WTC11 (cell line): Measurements from ENCODE around the gene B4GALT6. TPM values are rescaled to one million over a fixed set of nuclear protein-coding genes. Genes with fewer than 3 reads are reported as not detected.

Experiments used
- ATAC-seq: fragments of 200-7000 bp; cut with Tn5 transposase; 2 replicates; pipeline ENCODE4 v1.10.0; 2021; ENCODE audit warnings: mild to moderate bottlenecking, moderate library complexity
- CTCF ChIA-PET: fragments of 300-600 bp; sonication (Branson Sonifier 250); formaldehyde crosslinking; loops from one replicate; lab custom pipeline; 2021; ENCODE audit warnings: antibody characterized with exemption; lab: Charles Lee
- POLR2A ChIA-PET: fragments of 350-600 bp; sonication (Branson Sonifier 250); formaldehyde crosslinking; loops from one replicate; lab custom pipeline; 2021; ENCODE audit warnings: antibody characterized with exemption; lab: Charles Lee
- DNase-seq: peaks from one replicate; pipeline ENCODE4 v3.0.0; 2021; ENCODE audit warnings: low spot score
- H3K27ac Mint-ChIP-seq: 2 replicates; pipeline ENCODE4 v1.8.0; 2021; ENCODE audit warnings: mixed read lengths
- H3K27me3 Mint-ChIP-seq: 2 replicates; pipeline ENCODE4 v1.8.0; 2021; ENCODE audit warnings: low read depth, mild to moderate bottlenecking, moderate library complexity, mixed read lengths
- H3K36me3 Mint-ChIP-seq: 2 replicates; pipeline ENCODE4 v1.8.0; 2021; ENCODE audit warnings: mixed read lengths
- H3K4me1 Mint-ChIP-seq: 2 replicates; pipeline ENCODE4 v1.8.0; 2022; ENCODE audit warnings: mixed read lengths
- H3K4me3 Mint-ChIP-seq: 2 replicates; pipeline ENCODE4 v1.8.0; 2021; ENCODE audit warnings: mild to moderate bottlenecking, moderate library complexity, mixed read lengths
- H3K9me3 Mint-ChIP-seq: 2 replicates; pipeline ENCODE4 v1.8.0; 2021; ENCODE audit warnings: mixed read lengths
- ATF6 ChIP-seq: sonication (generic); formaldehyde crosslinking; IDR thresholded peaks from 2 replicates; pipeline ENCODE4 v1.8.1; 2023; ENCODE audit warnings: mild to moderate bottlenecking, missing genetic modification reagents
- FOXJ3 ChIP-seq: sonication (generic); formaldehyde crosslinking; IDR thresholded peaks from 2 replicates; pipeline ENCODE4 v1.9.0; 2021; ENCODE audit warnings: missing genetic modification reagents, mild to moderate bottlenecking, borderline replicate concordance
- JAZF1 ChIP-seq: fragments of 250-450 bp; sonication (Bioruptor Pico); IDR thresholded peaks from 2 replicates; pipeline ENCODE4 v1.9.0; 2021; ENCODE audit warnings: moderate library complexity, mild to moderate bottlenecking, inconsistent platforms
- NFATC4 ChIP-seq: fragments of 250-450 bp; sonication (Bioruptor Pico); IDR thresholded peaks from 2 replicates; pipeline ENCODE4 v1.9.0; 2021; ENCODE audit warnings: mild to moderate bottlenecking
- NR1H2 ChIP-seq: sonication (generic); formaldehyde crosslinking; IDR thresholded peaks from 2 replicates; pipeline ENCODE4 v1.9.0; 2021; ENCODE audit warnings: mild to moderate bottlenecking, moderate library complexity, missing genetic modification reagents
- NR3C1 ChIP-seq: sonication (generic); formaldehyde crosslinking; conservative IDR thresholded peaks from 2 replicates; pipeline ENCODE4 v1.8.1; 2023; ENCODE audit warnings: low read depth, mild to moderate bottlenecking, missing genetic modification reagents
- OVOL2 ChIP-seq: fragments of 250-450 bp; sonication (Bioruptor Pico); IDR thresholded peaks from 2 replicates; pipeline ENCODE4 v1.9.0; 2021; ENCODE audit warnings: mild to moderate bottlenecking, borderline replicate concordance
- SMAD4 ChIP-seq: sonication (generic); formaldehyde crosslinking; IDR thresholded peaks from 2 replicates; pipeline ENCODE4 v1.8.0; 2022; ENCODE audit warnings: mild to moderate bottlenecking, missing genetic modification reagents
- ZBTB21 ChIP-seq: sonication (generic); formaldehyde crosslinking; IDR thresholded peaks from 2 replicates; pipeline ENCODE4 v1.8.1; 2023; ENCODE audit warnings: mild to moderate bottlenecking, missing genetic modification reagents, borderline replicate concordance
- ZBTB43 ChIP-seq: sonication (generic); formaldehyde crosslinking; IDR thresholded peaks from 2 replicates; pipeline ENCODE4 v1.8.1; 2023; ENCODE audit warnings: mild to moderate bottlenecking, missing genetic modification reagents
- ZNF263 ChIP-seq: sonication (generic); formaldehyde crosslinking; IDR thresholded peaks from 2 replicates; pipeline ENCODE4 v1.8.1; 2022; ENCODE audit warnings: low read depth, mild to moderate bottlenecking, moderate library complexity, missing genetic modification reagents
- ZNF512 ChIP-seq: sonication (generic); formaldehyde crosslinking; IDR thresholded peaks from 2 replicates; pipeline ENCODE4 v1.8.1; 2022; ENCODE audit warnings: missing genetic modification reagents, borderline replicate concordance
- total RNA-seq: library from RNA; stranded (reverse); gene quantifications from 3 replicates; pipeline ENCODE4 v1.2.3, GENCODE V29; 2021
- TF ChIP-seq, protein P1 (sequence below): sonication (generic); formaldehyde crosslinking; conservative IDR thresholded peaks from 2 replicates; pipeline ENCODE4 v1.8.1; 2023; ENCODE audit warnings: mild to moderate bottlenecking, low read depth, missing genetic modification reagents, moderate library complexity
- TF ChIP-seq, protein P2 (sequence below): sonication (generic); formaldehyde crosslinking; IDR thresholded peaks from 2 replicates; pipeline ENCODE4 v1.8.0; 2022; ENCODE audit warnings: mild to moderate bottlenecking, missing genetic modification reagents
- TF ChIP-seq, protein P3 (sequence below): sonication (generic); formaldehyde crosslinking; IDR thresholded peaks from 2 replicates; pipeline ENCODE4 v1.8.0; 2023; ENCODE audit warnings: mild to moderate bottlenecking, missing genetic modification reagents

Gene B4GALT6
- total RNA-seq, 1 experiment from 2014 or later = 50.6 TPM

- TF ChIP-seq, protein P1, sequence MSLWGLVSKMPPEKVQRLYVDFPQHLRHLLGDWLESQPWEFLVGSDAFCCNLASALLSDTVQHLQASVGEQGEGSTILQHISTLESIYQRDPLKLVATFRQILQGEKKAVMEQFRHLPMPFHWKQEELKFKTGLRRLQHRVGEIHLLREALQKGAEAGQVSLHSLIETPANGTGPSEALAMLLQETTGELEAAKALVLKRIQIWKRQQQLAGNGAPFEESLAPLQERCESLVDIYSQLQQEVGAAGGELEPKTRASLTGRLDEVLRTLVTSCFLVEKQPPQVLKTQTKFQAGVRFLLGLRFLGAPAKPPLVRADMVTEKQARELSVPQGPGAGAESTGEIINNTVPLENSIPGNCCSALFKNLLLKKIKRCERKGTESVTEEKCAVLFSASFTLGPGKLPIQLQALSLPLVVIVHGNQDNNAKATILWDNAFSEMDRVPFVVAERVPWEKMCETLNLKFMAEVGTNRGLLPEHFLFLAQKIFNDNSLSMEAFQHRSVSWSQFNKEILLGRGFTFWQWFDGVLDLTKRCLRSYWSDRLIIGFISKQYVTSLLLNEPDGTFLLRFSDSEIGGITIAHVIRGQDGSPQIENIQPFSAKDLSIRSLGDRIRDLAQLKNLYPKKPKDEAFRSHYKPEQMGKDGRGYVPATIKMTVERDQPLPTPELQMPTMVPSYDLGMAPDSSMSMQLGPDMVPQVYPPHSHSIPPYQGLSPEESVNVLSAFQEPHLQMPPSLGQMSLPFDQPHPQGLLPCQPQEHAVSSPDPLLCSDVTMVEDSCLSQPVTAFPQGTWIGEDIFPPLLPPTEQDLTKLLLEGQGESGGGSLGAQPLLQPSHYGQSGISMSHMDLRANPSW = no peak
Observed at GRCh38 chr18:31632356-31632755, 52.0 kb downstream of the B4GALT6 start (continued).

DNA sequence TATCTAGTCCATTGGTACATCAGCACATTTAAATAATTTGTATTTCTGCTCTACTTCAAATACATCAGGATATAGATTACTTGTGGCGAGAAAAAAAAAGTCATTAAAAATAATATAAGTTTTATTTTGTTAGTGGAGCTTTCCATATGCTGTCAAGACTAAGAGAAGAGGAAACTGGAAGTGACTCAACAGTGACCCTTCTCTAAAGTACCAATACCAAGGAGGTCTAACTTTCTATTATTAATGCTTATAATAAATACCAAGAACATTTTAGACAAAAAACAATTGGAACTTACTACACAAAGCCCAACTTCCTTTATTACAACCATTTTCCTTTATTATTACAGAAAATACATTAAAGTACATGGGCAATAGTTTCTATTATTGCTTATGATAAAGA lies 52.9 kb downstream of the B4GALT6 start:
- CTCF ChIA-PET = no interaction called here
- H3K4me3 Mint-ChIP-seq = no peak overlapping the region
- TF ChIP-seq, protein P2, sequence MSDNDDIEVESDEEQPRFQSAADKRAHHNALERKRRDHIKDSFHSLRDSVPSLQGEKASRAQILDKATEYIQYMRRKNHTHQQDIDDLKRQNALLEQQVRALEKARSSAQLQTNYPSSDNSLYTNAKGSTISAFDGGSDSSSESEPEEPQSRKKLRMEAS (CRISPR knock-in tag) = no peak
- TF ChIP-seq ZBTB21 (CRISPR knock-in tag) (no peak), ZNF512 (CRISPR knock-in tag) (no peak), SMAD4 (no peak), NFATC4 (no peak), NR3C1 (CRISPR knock-in tag) (no peak), OVOL2 (CRISPR knock-in tag) (no peak)
- TF ChIP-seq, protein P3, sequence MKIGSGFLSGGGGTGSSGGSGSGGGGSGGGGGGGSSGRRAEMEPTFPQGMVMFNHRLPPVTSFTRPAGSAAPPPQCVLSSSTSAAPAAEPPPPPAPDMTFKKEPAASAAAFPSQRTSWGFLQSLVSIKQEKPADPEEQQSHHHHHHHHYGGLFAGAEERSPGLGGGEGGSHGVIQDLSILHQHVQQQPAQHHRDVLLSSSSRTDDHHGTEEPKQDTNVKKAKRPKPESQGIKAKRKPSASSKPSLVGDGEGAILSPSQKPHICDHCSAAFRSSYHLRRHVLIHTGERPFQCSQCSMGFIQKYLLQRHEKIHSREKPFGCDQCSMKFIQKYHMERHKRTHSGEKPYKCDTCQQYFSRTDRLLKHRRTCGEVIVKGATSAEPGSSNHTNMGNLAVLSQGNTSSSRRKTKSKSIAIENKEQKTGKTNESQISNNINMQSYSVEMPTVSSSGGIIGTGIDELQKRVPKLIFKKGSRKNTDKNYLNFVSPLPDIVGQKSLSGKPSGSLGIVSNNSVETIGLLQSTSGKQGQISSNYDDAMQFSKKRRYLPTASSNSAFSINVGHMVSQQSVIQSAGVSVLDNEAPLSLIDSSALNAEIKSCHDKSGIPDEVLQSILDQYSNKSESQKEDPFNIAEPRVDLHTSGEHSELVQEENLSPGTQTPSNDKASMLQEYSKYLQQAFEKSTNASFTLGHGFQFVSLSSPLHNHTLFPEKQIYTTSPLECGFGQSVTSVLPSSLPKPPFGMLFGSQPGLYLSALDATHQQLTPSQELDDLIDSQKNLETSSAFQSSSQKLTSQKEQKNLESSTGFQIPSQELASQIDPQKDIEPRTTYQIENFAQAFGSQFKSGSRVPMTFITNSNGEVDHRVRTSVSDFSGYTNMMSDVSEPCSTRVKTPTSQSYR = no peak
- peaks cover 19% of the 10 kb centered on the region for H3K9me3 Mint-ChIP-seq
- POLR2A ChIA-PET = interaction anchor here (0.6 kb wide), 1 partner anchor 79 kb away, joined by 3 read pairs; no protein-coding TSS in a partner anchor
- H3K36me3 Mint-ChIP-seq = peaks cover 56% of the 10 kb centered on the region
- H3K4me1 Mint-ChIP-seq = peaks cover 8% of the 10 kb centered on the region; the same call in 1 of the 2 replicates
- no peaks in the 10 kb centered on the region for H3K27me3 Mint-ChIP-seq
- ATAC-seq = no peak
- DNase-seq = no peak
- no peak overlapping the region for H3K27ac Mint-ChIP-seq

DNA sequence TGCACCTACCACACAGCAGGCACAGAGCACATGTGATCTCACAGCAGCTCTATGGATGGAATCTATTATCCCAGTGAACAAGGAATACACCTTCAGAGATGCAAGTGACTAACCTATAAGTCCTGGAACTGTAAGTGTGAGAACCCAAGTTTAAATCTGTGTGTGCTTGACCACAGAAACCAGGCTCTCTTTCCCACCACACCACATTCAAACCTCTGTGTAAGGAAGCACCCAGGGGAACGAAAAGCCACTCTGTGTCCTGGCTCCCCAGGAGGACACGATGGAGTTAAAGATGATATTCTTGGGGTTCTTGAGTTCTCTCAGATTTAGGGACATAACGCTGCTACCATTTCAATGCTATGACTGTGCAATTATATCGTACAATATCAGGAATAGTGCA lies 53.8 kb downstream of the B4GALT6 start:
- ChIA-PET CTCF (no interaction called here), POLR2A (no interaction called here)
- Mint-ChIP-seq H3K36me3 (peaks cover 57% of the 10 kb centered on the region), H3K4me1 (peaks cover 8% of the 10 kb centered on the region; the same call in 1 of the 2 replicates), H3K27ac (no peak overlapping the region), H3K27me3 (no peaks in the 10 kb centered on the region), H3K9me3 (peaks cover 24% of the 10 kb centered on the region), H3K4me3 (no peak overlapping the region)
- ATAC-seq = no peak
- DNase-seq = no peak
- TF ChIP-seq FOXJ3 (CRISPR knock-in tag) = no peak
- TF ChIP-seq ZNF263 (CRISPR knock-in tag) = no peak
- TF ChIP-seq ZBTB43 (CRISPR knock-in tag) = no peak
- TF ChIP-seq JAZF1 (CRISPR knock-in tag) = no peak
- no peak for TF ChIP-seq NR1H2 (CRISPR knock-in tag)
- no peak for TF ChIP-seq ATF6
